ENCODE data around the gene KCNH4. TPM values are rescaled to one million over a fixed set of nuclear protein-coding genes. Genes with fewer than 3 reads are reported as not detected.

The KCNH4 gene
- total and polyA plus RNA-seq, 2 experiments from 2014 or later = 0.17 to 0.23 TPM

- no peak overlapping the region for H3K4me3 ChIP-seq
- 10% methylated on average over 19 of the region's 20 CpGs for WGBS (ENCODE audit: low lambda C conversion rate, missing lambda C conversion rate)
- peak overlapping the region; percentile 74 for H3K4me2 ChIP-seq
- no peaks in the 10 kb centered on the region for H4K20me1 ChIP-seq (ENCODE audit: insufficient read depth, poor library complexity, severe bottlenecking)
- peaks cover 53% of the 10 kb centered on the region for H3K27me3 ChIP-seq
- peaks cover 17% of the 10 kb centered on the region for H3K4me1 ChIP-seq (ENCODE audit: insufficient read depth)
- no peak overlapping the region for H3K27ac ChIP-seq
- H3K36me3 ChIP-seq (replicated peaks; ENCODE audit: insufficient read depth, low read depth) = no peaks in the 10 kb centered on the region
- no peaks in the 10 kb centered on the region for H3K9me2 ChIP-seq (replicated peaks; ENCODE audit: insufficient read depth)
- H3K79me2 ChIP-seq = no peaks in the 10 kb centered on the region
- H2AFZ ChIP-seq = no peak overlapping the region
- H3K9me3 ChIP-seq (ENCODE audit: low read depth) = no peaks in the 10 kb centered on the region
- DNase-seq (ENCODE audit: low spot score) = peak; percentile 80
- TF ChIP-seq CTCF (IDR thresholded peaks at IDR 0.05; ENCODE audit: poor library complexity) (no peak), EZH2 (IDR thresholded peaks at IDR 0.05; ENCODE audit: borderline replicate concordance) (no peak), EZH2phosphoT487 (IDR thresholded peaks at IDR 0.05; ENCODE audit: low read depth, severe bottlenecking, unreplicated experiment) (no peak)
Observed at GRCh38 chr17:42179911-42180410, 981 bp downstream of the KCNH4 start.

- no peak for TF ChIP-seq CTCF (IDR thresholded peaks at IDR 0.05; ENCODE audit: poor library complexity)
- TF ChIP-seq EZH2 (IDR thresholded peaks at IDR 0.05; ENCODE audit: borderline replicate concordance) = no peak
- no peak for TF ChIP-seq EZH2phosphoT487 (IDR thresholded peaks at IDR 0.05; ENCODE audit: low read depth, severe bottlenecking, unreplicated experiment)
- H3K27me3 ChIP-seq = peaks cover 49% of the 10 kb centered on the region
- H3K4me2 ChIP-seq = no peak overlapping the region
- H3K4me1 ChIP-seq (ENCODE audit: insufficient read depth) = peaks cover 17% of the 10 kb centered on the region
- H3K79me2 ChIP-seq = no peaks in the 10 kb centered on the region
- no peaks in the 10 kb centered on the region for H3K9me3 ChIP-seq (ENCODE audit: low read depth)
- no peak overlapping the region for H2AFZ ChIP-seq
- no peaks in the 10 kb centered on the region for H4K20me1 ChIP-seq (ENCODE audit: insufficient read depth, poor library complexity, severe bottlenecking)
- no peak for DNase-seq (ENCODE audit: low spot score)
- no peaks in the 10 kb centered on the region for H3K9me2 ChIP-seq (replicated peaks; ENCODE audit: insufficient read depth)
- WGBS (ENCODE audit: low lambda C conversion rate, missing lambda C conversion rate) = 19% methylated on average over 1 of the region's 1 CpG
- no peaks in the 10 kb centered on the region for H3K36me3 ChIP-seq (replicated peaks; ENCODE audit: insufficient read depth, low read depth)
- H3K27ac ChIP-seq = no peak overlapping the region
- no peak overlapping the region for H3K4me3 ChIP-seq
Observed at GRCh38 chr17:42179335-42179734, 1.6 kb downstream of the KCNH4 start.

- WGBS (ENCODE audit: low lambda C conversion rate, missing lambda C conversion rate) = 63% methylated on average over 14 of the region's 14 CpGs
- TF ChIP-seq EZH2 (IDR thresholded peaks at IDR 0.05; ENCODE audit: borderline replicate concordance) = no peak
- no peak for TF ChIP-seq EZH2phosphoT487 (IDR thresholded peaks at IDR 0.05; ENCODE audit: low read depth, severe bottlenecking, unreplicated experiment)
- TF ChIP-seq CTCF (IDR thresholded peaks at IDR 0.05; ENCODE audit: poor library complexity) = no peak
- DNase-seq (ENCODE audit: low spot score) = no peak
- Histone ChIP-seq H3K79me2 (no peaks in the 10 kb centered on the region), H4K20me1 (ENCODE audit: insufficient read depth, poor library complexity, severe bottlenecking) (no peaks in the 10 kb centered on the region), H3K27me3 (peaks cover 48% of the 10 kb centered on the region), H3K27ac (no peak overlapping the region), H3K4me2 (no peak overlapping the region), H3K4me3 (no peak overlapping the region), H3K9me3 (ENCODE audit: low read depth) (no peaks in the 10 kb centered on the region), H3K9me2 (replicated peaks; ENCODE audit: insufficient read depth) (no peaks in the 10 kb centered on the region), H3K4me1 (ENCODE audit: insufficient read depth) (peaks cover 17% of the 10 kb centered on the region), H2AFZ (no peak overlapping the region), H3K36me3 (replicated peaks; ENCODE audit: insufficient read depth, low read depth) (no peaks in the 10 kb centered on the region)
Observed at GRCh38 chr17:42178817-42179216, 2.1 kb downstream of the KCNH4 start.
